ENCODE data around the gene GPA33.

- TF ChIP-seq, protein P1, sequence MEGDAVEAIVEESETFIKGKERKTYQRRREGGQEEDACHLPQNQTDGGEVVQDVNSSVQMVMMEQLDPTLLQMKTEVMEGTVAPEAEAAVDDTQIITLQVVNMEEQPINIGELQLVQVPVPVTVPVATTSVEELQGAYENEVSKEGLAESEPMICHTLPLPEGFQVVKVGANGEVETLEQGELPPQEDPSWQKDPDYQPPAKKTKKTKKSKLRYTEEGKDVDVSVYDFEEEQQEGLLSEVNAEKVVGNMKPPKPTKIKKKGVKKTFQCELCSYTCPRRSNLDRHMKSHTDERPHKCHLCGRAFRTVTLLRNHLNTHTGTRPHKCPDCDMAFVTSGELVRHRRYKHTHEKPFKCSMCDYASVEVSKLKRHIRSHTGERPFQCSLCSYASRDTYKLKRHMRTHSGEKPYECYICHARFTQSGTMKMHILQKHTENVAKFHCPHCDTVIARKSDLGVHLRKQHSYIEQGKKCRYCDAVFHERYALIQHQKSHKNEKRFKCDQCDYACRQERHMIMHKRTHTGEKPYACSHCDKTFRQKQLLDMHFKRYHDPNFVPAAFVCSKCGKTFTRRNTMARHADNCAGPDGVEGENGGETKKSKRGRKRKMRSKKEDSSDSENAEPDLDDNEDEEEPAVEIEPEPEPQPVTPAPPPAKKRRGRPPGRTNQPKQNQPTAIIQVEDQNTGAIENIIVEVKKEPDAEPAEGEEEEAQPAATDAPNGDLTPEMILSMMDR (IDR thresholded peaks at IDR 0.05) = no peak
- TF ChIP-seq POLR2A (IDR thresholded peaks at IDR 0.05) = no peak
Measured at GRCh38 chr1:167136806-167137205, 46.6 kb upstream of the GPA33 start.
